HG03060 (cell line): ENCODE results near the gene VPREB1.
"Not testable (repeated sequence)": the region's sequence is repeated elsewhere in the genome, so short reads cannot be mapped to it uniquely, and the experiment has no call there.

Experiments used
- ATAC-seq: cut with Tn5 transposase; IDR thresholded peaks from one replicate; pipeline ENCODE4 v1.9.1; 2021; ENCODE audit warnings: low read depth, moderate number of reproducible peaks; ENCODE audit not compliant: unreplicated experiment

Gene VPREB1, protein sequence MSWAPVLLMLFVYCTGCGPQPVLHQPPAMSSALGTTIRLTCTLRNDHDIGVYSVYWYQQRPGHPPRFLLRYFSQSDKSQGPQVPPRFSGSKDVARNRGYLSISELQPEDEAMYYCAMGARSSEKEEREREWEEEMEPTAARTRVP

DNA sequence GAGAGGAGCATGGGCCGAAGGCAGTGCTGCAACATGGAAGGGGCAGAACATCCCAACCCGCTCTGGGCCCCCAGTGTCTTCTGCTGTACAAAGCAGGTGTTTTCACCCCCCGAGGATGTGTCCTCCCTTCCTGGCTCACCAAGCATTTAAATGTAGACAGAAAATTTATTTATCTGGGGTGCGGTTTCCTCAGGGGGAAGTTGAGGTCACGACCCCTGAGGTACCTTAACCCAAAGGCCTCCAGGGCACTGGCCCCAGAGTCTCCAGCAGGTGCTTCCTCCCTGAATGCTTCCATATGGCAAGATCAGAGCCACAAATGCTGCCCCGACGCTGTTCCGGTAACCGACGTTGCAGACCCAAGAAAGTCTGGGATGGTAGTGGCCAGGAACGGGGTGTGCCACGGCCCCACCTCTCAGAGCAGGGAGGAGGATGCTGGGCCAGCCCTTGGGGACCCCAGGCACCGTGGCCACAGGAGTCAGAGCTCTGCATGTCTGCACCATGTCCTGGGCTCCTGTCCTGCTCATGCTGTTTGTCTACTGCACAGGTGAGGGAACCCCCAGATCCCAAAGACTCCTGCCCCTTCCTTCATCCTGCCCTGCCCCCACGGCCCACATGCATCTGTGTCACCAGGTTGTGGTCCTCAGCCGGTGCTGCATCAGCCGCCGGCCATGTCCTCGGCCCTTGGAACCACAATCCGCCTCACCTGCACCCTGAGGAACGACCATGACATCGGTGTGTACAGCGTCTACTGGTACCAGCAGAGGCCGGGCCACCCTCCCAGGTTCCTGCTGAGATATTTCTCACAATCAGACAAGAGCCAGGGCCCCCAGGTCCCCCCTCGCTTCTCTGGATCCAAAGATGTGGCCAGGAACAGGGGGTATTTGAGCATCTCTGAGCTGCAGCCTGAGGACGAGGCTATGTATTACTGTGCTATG is at the start of gene VPREB1:
TSS of gene VPREB1 (plus strand) at position 471 of the 935 bp plus-strand sequence. CDS start at position 499, 28 bp downstream.
- no peak for ATAC-seq

DNA sequence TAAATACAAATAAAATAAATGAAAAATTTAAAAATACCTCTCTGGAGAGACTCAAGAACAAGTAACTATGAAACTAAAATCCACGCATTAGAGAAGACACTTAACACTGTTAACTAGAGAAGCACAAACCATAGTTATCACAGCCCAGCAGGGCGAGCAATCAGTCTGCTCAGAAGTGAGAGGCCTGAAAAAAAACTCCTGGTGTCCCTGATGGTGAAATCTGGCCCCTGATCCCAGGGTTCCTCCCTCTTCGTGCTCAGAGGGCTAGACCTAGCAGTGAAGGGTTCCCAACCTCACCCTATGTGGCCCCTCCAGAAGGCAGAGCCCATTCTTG is 49.7 kb upstream of the VPREB1 start:
- no peak for ATAC-seq

DNA sequence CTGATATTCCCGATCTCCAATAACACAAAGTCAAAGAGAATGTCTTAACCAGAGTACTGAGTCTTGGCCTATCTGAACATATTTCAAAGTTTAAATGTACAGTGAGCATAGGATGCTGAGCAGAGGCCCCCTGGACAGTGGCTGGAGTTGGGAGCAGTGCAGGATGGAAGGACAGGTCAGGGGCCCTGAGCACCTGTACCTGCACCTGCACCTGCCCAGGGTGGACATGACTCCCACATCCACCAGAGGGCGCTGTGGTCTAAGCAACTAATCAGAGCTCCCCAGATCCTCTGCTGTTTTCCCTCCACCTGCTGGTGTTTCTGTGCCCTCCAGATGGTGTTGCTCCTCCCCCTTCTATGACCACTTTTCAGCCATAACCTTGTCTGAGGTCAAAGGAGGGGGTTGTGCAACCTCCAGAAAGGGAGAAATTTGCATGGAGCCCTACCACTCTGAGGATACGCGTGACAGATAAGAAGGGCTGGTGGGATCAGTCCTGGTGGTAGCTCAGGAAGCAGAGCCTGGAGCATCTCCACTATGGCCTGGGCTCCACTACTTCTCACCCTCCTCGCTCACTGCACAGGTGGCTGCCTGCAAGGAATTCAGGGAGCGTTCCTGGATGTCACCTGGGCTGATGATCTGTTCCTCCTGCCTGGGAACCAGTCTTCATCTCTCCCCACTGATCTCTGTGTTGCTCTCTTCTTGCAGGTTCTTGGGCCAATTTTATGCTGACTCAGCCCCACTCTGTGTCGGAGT is 49.1 kb upstream of the VPREB1 start:
- ATAC-seq: peak; percentile 51

DNA sequence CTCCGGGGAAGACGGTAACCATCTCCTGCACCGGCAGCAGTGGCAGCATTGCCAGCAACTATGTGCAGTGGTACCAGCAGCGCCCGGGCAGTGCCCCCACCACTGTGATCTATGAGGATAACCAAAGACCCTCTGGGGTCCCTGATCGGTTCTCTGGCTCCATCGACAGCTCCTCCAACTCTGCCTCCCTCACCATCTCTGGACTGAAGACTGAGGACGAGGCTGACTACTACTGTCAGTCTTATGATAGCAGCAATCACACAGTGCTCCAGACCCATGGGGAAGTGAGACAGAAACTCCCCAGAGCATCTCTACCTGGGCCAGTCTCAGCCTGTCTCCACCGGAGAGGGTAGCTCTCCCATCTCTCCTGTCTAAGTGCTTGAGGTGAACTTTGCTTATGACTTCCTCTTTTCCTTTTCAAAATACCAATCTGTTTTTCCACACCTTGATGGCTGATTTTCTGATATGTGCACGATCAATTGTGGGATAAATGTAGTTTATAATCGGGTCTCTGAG is 48.5 kb upstream of the VPREB1 start:
- ATAC-seq: peak; percentile 44

DNA sequence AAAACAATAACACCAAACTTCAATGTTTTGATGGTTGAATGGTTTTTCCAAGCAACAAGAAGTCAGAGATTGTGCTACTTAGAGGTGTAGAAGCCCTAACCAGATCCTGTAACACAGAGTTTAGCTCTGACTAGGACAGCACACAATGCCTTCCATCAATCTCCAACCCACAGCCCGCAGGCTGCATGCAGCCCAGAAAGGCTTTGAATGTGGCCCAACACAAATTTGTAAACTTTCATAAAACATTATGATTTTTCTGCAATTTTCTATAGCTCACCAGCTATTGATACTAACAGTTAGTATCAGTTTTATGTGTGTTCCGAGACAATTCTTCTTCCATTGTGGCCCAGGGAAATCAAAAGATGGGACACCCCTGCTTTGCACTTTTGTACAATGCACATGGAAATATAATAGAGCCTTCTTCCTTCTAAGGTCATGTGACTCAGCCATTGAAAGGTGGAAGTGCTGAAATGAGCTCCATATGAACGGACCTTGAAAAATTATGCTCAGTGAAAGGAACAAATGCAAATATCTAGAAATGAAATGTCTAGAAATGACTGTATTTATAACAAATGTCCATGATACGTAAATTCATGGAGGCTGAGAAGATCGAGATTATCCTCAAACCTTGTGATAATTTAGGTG is 47.6 kb upstream of the VPREB1 start:
- ATAC-seq: no peak

DNA sequence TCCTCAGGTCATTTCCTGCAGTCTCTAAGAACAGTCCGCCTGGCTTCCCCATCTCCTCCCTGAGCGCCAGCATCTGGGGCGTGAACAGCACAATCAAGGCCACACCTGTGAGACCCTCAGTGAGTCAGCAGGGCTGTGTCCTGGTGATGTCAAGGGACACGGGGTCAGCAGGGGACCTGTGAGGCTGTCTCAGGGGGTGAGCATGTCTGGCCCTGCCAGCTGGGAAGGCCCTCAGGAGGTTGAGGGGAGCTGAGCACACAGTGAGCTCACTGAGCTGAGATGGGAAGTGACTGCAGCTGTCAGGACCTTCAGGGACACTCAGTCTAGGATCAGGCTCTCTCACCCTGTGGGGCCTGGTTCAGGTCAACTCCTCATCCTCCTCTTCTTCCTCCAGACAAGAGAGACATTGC is 46.6 kb upstream of the VPREB1 start:
- ATAC-seq: no peak

DNA sequence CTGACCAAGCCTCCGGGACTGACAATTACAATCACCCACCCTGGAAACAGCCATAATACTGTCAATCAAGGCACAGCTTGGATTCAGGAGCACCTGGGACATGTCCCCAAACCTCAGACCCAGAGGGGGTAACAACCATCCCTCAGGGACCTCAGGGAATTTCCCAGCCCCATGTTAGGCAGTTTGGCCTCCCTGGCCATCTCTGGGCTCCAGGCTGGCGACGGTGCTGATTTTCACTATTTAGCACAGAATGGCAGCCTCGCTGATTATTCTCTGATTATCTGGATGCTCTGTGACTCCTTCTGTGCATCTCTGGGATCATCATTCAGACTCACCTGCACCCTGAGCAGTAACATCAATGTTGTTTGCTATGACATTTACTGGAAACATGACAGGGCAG is 45.8 kb upstream of the VPREB1 start:
- no peak for ATAC-seq

DNA sequence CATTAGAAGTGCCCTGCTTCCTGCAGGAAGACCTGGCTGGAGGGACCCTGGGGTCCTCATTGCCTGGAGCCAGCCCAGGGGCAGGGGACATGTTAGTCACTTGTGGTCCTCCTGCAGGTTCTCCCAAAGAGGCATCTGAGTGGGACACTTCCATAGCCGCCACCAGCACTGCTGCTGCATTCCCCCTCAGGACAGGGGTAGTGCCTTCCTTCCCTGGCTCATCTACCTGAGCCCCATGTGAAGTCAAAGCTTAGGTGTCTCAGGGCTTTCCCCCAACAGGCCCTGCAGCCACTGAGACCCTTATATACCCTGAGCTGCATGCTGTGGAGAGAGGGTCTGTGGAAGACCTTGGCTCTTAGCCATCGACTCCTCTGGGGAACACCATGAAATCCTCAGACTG is 45.0 kb upstream of the VPREB1 start:
- no peak for ATAC-seq

DNA sequence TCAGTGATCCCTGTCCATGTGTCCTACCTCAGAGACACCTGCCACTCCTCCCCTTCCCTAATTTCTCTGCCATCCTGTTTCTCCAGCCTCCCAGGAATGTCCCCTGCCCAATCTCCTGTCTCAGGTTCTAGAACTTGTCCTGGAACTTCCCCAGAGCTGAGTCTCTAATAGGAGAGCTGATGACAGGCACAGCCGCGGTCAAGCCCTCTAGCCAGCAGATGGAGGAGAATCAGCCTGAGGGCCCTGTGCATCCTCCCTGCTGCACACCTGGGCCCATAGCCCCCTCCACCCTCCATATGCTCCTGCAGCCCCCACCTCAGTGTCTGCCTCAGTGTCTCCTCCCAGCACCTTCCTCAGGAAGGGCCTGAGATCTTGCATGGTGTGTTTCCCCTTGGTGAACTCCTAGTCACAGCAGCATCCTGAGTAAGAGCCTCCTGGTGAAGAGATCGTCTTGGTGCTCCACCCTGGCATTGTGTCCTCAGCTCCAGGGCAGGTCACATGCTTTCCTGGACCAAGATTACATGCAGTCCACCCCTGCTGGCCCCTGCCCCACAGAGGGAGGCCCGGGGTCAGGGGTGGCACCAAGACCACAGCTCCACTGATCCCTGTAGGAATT is 43.9 kb upstream of the VPREB1 start:
- ATAC-seq: no peak

DNA sequence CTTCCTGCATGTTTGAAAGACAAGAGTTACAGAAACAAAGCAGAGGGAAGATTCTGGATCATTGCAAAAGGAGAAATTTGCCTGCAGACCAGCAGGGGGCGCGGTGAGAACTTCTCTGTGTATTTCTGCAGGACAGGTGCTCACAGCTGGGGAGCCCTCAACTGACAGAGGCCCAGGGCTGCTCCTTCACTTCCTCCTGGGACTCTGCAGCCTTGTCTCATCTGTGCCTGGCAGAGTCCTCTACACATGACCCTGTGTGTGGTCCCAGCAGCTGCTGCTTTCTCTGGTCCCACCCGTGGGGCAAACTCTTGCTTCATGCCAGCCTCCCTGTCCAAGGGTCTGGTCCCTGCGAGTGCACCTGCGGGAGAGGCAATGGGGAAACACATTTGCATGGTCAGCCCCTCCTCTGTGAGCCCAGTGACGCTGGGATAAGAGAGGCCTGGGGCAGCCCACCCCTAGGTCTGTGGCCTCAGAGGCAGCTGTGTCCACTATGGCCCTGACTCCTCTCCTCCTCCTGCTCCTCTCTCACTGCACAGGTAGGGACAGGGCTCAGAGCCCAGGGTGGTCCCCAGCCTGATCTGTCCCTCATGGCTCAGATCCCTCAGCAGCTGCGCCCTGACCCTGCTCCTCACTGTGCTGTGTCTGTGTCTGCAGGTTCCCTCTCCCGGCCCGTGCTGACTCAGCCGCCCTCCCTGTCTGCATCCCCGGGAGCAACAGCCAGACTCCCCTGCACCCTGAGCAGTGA is 43.2 kb upstream of the VPREB1 start:
- no peak for ATAC-seq

DNA sequence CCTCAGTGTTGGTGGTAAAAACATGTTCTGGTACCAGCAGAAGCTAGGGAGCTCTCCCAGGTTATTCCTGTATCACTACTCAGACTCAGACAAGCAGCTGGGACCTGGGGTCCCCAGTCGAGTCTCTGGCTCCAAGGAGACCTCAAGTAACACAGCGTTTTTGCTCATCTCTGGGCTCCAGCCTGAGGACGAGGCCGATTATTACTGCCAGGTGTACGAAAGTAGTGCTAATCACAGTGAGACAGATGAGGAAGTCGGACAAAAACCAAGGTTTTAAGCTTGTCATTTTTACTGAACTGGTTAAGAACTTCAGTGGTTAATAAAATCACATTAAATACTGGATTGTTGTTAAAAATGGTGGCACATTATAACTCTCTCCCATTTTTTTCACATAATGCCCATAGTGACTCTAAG is 42.6 kb upstream of the VPREB1 start:
- no peak for ATAC-seq

DNA sequence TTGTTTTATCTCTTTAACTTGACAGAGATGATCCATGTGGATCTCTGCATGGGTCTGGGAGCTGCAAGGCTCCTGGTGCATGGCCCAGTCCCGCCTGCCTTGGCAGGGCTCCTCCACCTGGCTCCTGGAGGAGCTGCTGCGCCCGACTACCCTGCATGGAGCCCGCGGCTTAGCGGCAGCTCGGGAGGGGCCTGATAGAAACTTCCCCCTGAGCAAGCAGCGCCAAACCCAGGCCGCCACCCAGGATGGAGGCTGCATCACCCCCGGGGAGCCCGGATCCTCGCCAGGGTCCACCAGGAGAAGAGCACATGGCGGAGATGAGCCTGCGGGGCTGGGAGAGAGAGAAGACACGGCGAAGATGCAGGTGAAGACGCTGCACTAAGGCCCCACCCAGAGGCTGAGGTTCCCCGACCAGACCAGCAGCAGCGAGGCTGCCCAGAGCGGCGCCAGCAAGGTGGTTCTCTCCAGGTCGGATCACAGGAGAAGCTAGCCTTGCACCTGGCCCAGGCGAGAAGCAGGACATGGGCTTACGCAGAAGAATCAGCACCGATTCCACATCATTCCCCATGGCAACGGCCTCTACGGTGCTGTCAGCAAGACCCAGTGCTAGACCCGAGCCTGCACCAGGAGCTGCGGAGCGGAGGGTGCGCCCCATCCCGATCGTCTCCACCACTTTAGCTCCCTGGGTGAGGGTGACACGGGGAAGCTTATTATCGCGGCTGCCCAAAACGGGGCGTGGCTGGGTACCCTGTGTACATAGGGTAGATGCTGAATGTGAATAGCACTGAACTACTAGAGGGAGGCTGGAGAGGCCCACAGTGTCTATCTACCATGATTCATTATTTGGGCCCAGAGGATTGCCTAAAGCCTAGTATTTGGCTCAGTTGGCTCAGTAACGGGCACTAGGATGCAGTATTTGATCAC is 41.3 kb upstream of the VPREB1 start:
- ATAC-seq: no peak

DNA sequence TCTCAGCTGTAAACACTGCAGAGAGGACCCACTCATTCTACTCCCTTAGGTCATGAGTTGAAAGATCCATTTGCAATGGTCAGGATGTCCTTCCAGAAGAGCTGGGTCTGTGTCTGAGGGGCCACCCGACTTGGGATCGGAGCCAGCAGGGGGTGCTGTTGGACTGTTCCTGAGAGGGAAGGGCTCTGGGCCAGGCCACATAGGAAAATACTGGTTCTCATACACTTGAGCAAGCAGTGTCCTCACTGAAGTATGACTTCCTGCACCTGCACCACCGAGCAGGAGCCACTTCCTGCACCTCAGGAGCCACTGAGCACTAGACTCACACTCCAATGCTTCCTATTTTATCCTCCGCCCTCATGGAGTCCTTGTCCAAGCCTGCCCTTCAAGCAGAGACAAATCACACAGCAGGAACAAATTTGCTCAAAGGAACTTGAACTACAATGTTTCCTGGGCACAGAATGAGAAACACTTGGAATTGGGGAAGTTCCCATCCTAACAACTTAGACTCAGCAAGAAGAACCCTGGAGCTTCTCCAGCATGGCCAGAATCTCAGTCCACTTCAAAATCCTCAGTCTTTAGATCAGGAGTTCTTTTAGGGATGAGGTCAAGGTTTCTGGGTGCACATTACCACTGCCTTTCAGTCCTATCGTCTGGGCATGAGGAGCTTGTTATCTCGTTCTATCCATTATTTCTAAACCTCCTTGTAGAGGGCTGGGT is 36.6 kb upstream of the VPREB1 start:
- peak; percentile 56 for ATAC-seq

DNA sequence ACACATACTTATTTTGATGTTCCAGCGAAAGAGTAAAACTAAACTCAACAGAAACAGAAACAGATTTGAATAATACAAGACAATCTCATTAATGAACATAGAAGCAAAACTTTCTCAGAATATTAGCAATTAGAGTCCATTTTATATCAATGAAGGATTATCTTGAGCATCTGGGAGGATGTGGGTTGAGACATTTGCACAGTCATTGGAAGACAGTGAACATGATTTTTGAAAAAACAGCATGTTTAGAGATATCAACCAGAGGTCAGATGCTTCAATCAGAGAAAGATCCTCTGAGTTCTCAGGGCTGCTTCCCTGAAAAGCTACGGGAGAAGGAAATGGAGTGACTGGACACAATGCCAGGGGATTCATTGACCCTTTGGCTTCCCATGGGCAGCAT is 35.9 kb upstream of the VPREB1 start:
- ATAC-seq: no peak

DNA sequence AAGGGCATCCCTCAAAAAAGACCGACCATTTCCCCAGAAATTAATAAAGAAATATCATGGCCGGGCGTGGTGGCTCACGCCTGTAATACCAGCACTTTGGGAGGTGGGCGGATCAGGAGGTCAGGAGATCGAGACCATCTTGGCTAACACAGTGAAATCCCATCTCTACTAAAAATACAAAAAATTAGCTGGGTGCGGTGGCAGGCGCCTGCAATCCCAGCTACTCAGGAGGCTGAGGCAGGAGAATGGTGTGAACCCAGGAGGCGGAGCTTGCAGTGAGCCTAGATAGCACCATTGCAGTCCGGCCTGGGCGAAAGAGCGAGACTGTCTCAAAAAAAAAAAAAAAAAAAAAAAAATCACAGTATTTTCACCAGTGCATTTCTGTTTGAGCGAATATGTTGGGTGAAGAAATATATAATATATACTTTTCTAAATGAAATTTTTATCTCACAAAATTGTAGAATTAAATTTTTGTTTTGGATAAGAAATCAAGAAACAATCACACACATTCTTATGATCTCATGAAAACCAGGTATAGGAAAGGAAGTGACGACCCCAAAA is 35.4 kb upstream of the VPREB1 start:
- not testable (repeated sequence) for ATAC-seq

DNA sequence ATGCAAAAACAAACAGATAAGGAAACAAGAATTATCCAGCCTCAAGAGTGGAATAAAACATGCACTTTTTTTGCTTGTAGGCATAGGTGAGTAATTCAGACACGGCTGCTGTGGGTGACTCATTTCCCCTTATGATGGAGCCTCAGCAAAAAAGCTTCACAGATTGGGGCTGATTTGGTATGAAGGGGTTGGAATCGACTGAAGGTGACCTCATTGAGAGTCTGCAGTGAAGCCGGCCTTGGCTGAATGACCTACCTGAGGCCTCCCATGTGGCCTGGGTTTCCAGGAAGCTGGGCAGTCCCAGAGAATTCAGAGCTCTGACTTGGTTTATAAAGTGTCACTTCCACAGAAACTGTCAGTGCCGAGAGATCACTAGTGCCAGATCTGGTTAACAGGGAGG is 34.2 kb upstream of the VPREB1 start:
- no peak for ATAC-seq
